Measurements from ENCODE around the gene APAF1. TPM values are rescaled to one million over a fixed set of nuclear protein-coding genes. Genes with fewer than 3 reads are reported as not detected.

APAF1 gene
- polyA plus RNA-seq, 1 of the 3 experiments (the other 2 are of a cell fraction), result 3.3 TPM

- TF ChIP-seq IRF3 (IDR thresholded peaks at IDR 0.05; ENCODE audit: low read depth, low read length) (no peak), FOSL2 (IDR thresholded peaks at IDR 0.05; ENCODE audit: borderline replicate concordance, low read depth) (no peak), SIN3A (IDR thresholded peaks at IDR 0.05; ENCODE audit: borderline replicate concordance, low read depth, low read length) (no peak), YY1 (IDR thresholded peaks at IDR 0.05; ENCODE audit: low read depth) (no peak), MAX (IDR thresholded peaks at IDR 0.05; ENCODE audit: low read depth) (no peak), NRF1 (IDR thresholded peaks at IDR 0.05; ENCODE audit: low read depth, low read length) (no peak)
Measured at GRCh38 chr12:98651328-98651727, 6.2 kb downstream of the APAF1 start (continued).

- Histone ChIP-seq H3K36me3 (replicated peaks in 1 of 2; ENCODE audit: control insufficient read depth in 1 of 2, insufficient read depth in 2 of 2, low read length in 1 of 2) (peaks cover 32 to 54% of the 10 kb centered on the region in 2 experiments), H3F3A (replicated peaks; ENCODE audit: insufficient read depth) (peaks cover 11% of the 10 kb centered on the region), H3K79me2 (ENCODE audit: insufficient read depth) (peaks cover 46% of the 10 kb centered on the region), H4K20me1 (ENCODE audit: insufficient read depth) (no peaks in the 10 kb centered on the region), H3K4me2 (no peak overlapping the region), H3K9me3 (no peaks in the 10 kb centered on the region), H3K9ac (no peak overlapping the region), H3K9me2 (no peaks in the 10 kb centered on the region), H3K4me1 (ENCODE audit: control insufficient read depth in 1 of 2, insufficient read depth in 2 of 2, low read depth in 1 of 2, low read length in 1 of 2) (no peaks in the 10 kb centered on the region), H3K27ac (ENCODE audit: low read depth in 2 of 2, low read length in 1 of 2) (no peak overlapping the region), H2AFZ (ENCODE audit: low read depth) (no peak overlapping the region), H3K4me3 (ENCODE audit: low read depth in 2 of 2, low read length in 1 of 2) (peak overlapping the region in 1 of 2 experiments; percentile 17; a peak in 1 of 4 replicates), H3K27me3 (ENCODE audit: insufficient read depth) (no peaks in the 10 kb centered on the region)
- POLR2A ChIA-PET, result no interaction called here
- DNase-seq, result peak; percentile 61
- TF ChIP-seq SMC3 (IDR thresholded peaks at IDR 0.05; ENCODE audit: low read depth, low read length) (peak; percentile 70), CTCF (IDR thresholded peaks at IDR 0.05) (peak; percentile 78), RFX5 (IDR thresholded peaks at IDR 0.05; ENCODE audit: low read length) (0 out of 2 replicates have a peak, but pooled peaks have one; percentile 25), MXI1 (IDR thresholded peaks at IDR 0.05; ENCODE audit: low read depth, low read length) (no peak), RAD21 (IDR thresholded peaks at IDR 0.05; ENCODE audit: low read length) (peak; percentile 92)
- WGBS (ENCODE audit: low lambda C conversion rate), result 91% methylated on average over 1 of the region's 1 CpG
- CTCF ChIA-PET, result interaction anchor here (0.6 to 2.5 kb wide), 38 partner anchors 8 to 345 kb away, joined by 3 to 26 read pairs (median 4); partner anchors contain the start of genes APAF1, IKBIP and TMPO
Measured at GRCh38 chr12:98653866-98654493, 8.9 kb downstream of the APAF1 start.

Data from SK-N-SH (cell line).